Keratinocyte (primary cell): ENCODE measurements around the gene ERBB2. TPM values are rescaled to one million over a fixed set of nuclear protein-coding genes. Genes with fewer than 3 reads are reported as not detected.

Experiments
- DNase-seq: peaks from one replicate; pipeline ENCODE4 v3.0.0-alpha.2; 2011; ENCODE audit warnings: low read depth, missing footprints, low spot score
- FAIRE-seq: peaks from 2 replicates; lab custom pipeline; 2011; peaks lifted over from hg19 to GRCh38; lab: Jason Lieb, UNC
- H2AFZ ChIP-seq: 2 replicates; pipeline ENCODE4 v1.6.0; 2012; ENCODE audit warnings: low read length, control low read depth, inconsistent platforms; ENCODE audit not compliant: control insufficient read depth
- H3K27ac ChIP-seq: 2 replicates; pipeline ENCODE4 v1.5.1; 2011; ENCODE audit warnings: low read length; ENCODE audit not compliant: control insufficient read depth, insufficient read depth
- H3K27me3 ChIP-seq: 3 replicates; pipeline ENCODE4 v1.6.0; 2011; ENCODE audit warnings: low read length; ENCODE audit not compliant: control insufficient read depth, insufficient read depth; ENCODE audit errors: extremely low read depth
- H3K36me3 ChIP-seq, 2 experiments: 2 replicates in 1 of 2; 3 replicates in 1 of 2; pipeline ENCODE4 v1.5.1; 2011; ENCODE audit warnings: low read length in 2 of 2, mild to moderate bottlenecking in 1 of 2; ENCODE audit not compliant: control insufficient read depth in 2 of 2, insufficient read depth in 2 of 2; ENCODE audit errors: extremely low read depth in 1 of 2
- H3K4me1 ChIP-seq: 3 replicates; pipeline ENCODE4 v1.5.1; 2011; ENCODE audit warnings: low read length; ENCODE audit not compliant: control insufficient read depth, insufficient read depth; ENCODE audit errors: extremely low read depth
- H3K4me2 ChIP-seq: 3 replicates; pipeline ENCODE4 v1.6.0; 2011; ENCODE audit warnings: low read depth, low read length; ENCODE audit not compliant: control insufficient read depth, insufficient read depth; ENCODE audit errors: extremely low read depth
- H3K4me3 ChIP-seq, 3 experiments: fragments of 200-600 bp in 1 of 3; sonication (generic) in 1 of 3; 2 replicates in 2 of 3; 3 replicates in 1 of 3; pipeline ENCODE4 v1.5.1; 2011 to 2016; ENCODE audit warnings: low read length in 3 of 3, mild to moderate bottlenecking in 3 of 3, control low read depth in 2 of 3, inconsistent platforms in 1 of 3, low read depth in 1 of 3, mixed read lengths in 1 of 3, mixed run types in 1 of 3, moderate library complexity in 1 of 3; ENCODE audit not compliant: control insufficient read depth in 2 of 3, insufficient read depth in 2 of 3; ENCODE audit errors: extremely low read depth in 1 of 3
- H3K79me2 ChIP-seq: 2 replicates; pipeline ENCODE4 v1.6.0; 2012; ENCODE audit warnings: low read length; ENCODE audit not compliant: control insufficient read depth, insufficient read depth
- H3K9ac ChIP-seq: 3 replicates; pipeline ENCODE4 v1.6.0; 2011; ENCODE audit warnings: low read length; ENCODE audit not compliant: control insufficient read depth, insufficient read depth; ENCODE audit errors: extremely low read depth
- H3K9me1 ChIP-seq: 3 replicates; pipeline ENCODE4 v1.6.0; 2011; ENCODE audit warnings: low read length; ENCODE audit not compliant: control insufficient read depth, insufficient read depth; ENCODE audit errors: extremely low read depth
- H3K9me3 ChIP-seq: 2 replicates; pipeline ENCODE4 v1.5.1; 2012; ENCODE audit warnings: low read depth, low read length; ENCODE audit not compliant: control insufficient read depth
- H4K20me1 ChIP-seq: 3 replicates; pipeline ENCODE4 v1.6.0; 2011; ENCODE audit warnings: low read length; ENCODE audit not compliant: control insufficient read depth, insufficient read depth; ENCODE audit errors: extremely low read depth
- CTCF ChIP-seq, 3 experiments: IDR thresholded peaks in 1 of 3; conservative IDR thresholded peaks in 1 of 3; optimal IDR thresholded peaks in 1 of 3; 2 replicates in 2 of 3; 3 replicates in 1 of 3; pipeline versions ENCODE3 to v1.5.1; 2011; ENCODE audit warnings: low read length in 3 of 3, mild to moderate bottlenecking in 3 of 3, moderate library complexity in 2 of 3, control low read depth in 1 of 3, inconsistent platforms in 1 of 3; ENCODE audit not compliant: insufficient read depth in 2 of 3; ENCODE audit errors: extremely low read depth in 1 of 3
- EZH2 ChIP-seq: IDR thresholded peaks from one replicate; pipeline ENCODE4 v1.6.1; 2012; ENCODE audit warnings: inconsistent platforms, mild to moderate bottlenecking, low read length, moderate library complexity
- dilution Hi-C: fragments of 300-500 bp; cut with MboI; formaldehyde crosslinking; loops from one replicate; pipeline ENCODE4 v1.7.0; 2020; ENCODE audit warnings: low sequenced_read_pairs; ENCODE audit not compliant: extremely low pct_ligation_motif_present
- polyA plus RNA-seq, 5 experiments: library from polyadenylated mRNA; depleted of rRNA in 3 of 5; stranded (reverse) in 3 of 5; stranded (forward) in 1 of 5; unstranded in 1 of 5; fragments of >200 nt; gene quantifications; 1 replicate in 1 of 5; 2 replicates in 3 of 5; 3 replicates in 1 of 5; pipeline versions ENCODE4 v1.2.1 to v1.2.3, GENCODE V29; 2011 to 2012; ENCODE audit warnings: missing spikeins in 2 of 5, low read depth in 1 of 5, low replicate concordance in 1 of 5

ERBB2 gene
- polyA plus RNA-seq, 1 donor (not counting 4 experiments of a cell fraction or from before 2014, with no cell fraction given) = 21.4 TPM

- H3K27me3 ChIP-seq = no peaks in the 10 kb centered on the region
- no peaks in the 10 kb centered on the region for H3K9me3 ChIP-seq
- dilution Hi-C loops = no loop called here
- no peaks in the 10 kb centered on the region for H3K79me2 ChIP-seq
- peaks cover 2% of the 10 kb centered on the region for H3K4me1 ChIP-seq
- no peak overlapping the region for H3K4me3 ChIP-seq
- H3K9me1 ChIP-seq = no peaks in the 10 kb centered on the region
- peaks cover 6 to 19% of the 10 kb centered on the region in 2 experiments for H3K36me3 ChIP-seq
- TF ChIP-seq CTCF (optimal IDR thresholded peaks at IDR 0.05 in 1 of 3, IDR thresholded peaks at IDR 0.05 in 1 of 3, conservative IDR thresholded peaks at IDR 0.05 in 1 of 3; ENCODE audit: extremely low read depth in 1 of 3, insufficient read depth in 2 of 3, low read length in 3 of 3) = no peak
- TF ChIP-seq EZH2 = no peak
- FAIRE-seq (no peak), DNase-seq (no peak)
- H3K4me2 ChIP-seq = no peak overlapping the region
- no peak overlapping the region for H3K27ac ChIP-seq
- H2AFZ ChIP-seq = no peak overlapping the region
- no peak overlapping the region for H3K9ac ChIP-seq
- H4K20me1 ChIP-seq = peaks cover 3% of the 10 kb centered on the region
These were observed 41.1 kb upstream of the ERBB2 start for GRCh38 chr17:39658760-39659159.

- Histone ChIP-seq H3K36me3 (peaks cover 6 to 21% of the 10 kb centered on the region in 2 experiments), H3K79me2 (no peaks in the 10 kb centered on the region), H3K4me3 (no peak overlapping the region), H4K20me1 (no peaks in the 10 kb centered on the region), H3K27me3 (no peaks in the 10 kb centered on the region), H3K9ac (no peak overlapping the region), H3K27ac (no peak overlapping the region), H3K4me1 (peaks cover 5% of the 10 kb centered on the region), H2AFZ (no peak overlapping the region), H3K9me3 (no peaks in the 10 kb centered on the region), H3K4me2 (no peak overlapping the region), H3K9me1 (no peaks in the 10 kb centered on the region)
- dilution Hi-C loops = no loop called here
- TF ChIP-seq CTCF (optimal IDR thresholded peaks at IDR 0.05 in 1 of 3, IDR thresholded peaks at IDR 0.05 in 1 of 3, conservative IDR thresholded peaks at IDR 0.05 in 1 of 3; ENCODE audit: extremely low read depth in 1 of 3, insufficient read depth in 2 of 3, low read length in 3 of 3) = no peak
- no peak for TF ChIP-seq EZH2
- FAIRE-seq (no peak), DNase-seq (no peak)
These were observed 40.4 kb upstream of the ERBB2 start for GRCh38 chr17:39659279-39660010.
